ENCODE measurements around the gene RBFOX2.

RBFOX2 gene

GRCh38 chr22:35782504-35782903 is 246.1 kb downstream of the RBFOX2 start:
- no peak for DNase-seq
- intact Hi-C loops (cut with DNase I) = no loop called here

GRCh38 chr22:35781898-35782297 is 246.7 kb downstream of the RBFOX2 start:
- intact Hi-C loops (cut with DNase I) = no loop called here

GRCh38 chr22:35777335-35777975 is 251.2 kb downstream of the RBFOX2 start:
- intact Hi-C loops (cut with DNase I) = no loop called here
- DNase-seq = peak in 1 of 42 donors; percentile 41

More at GRCh38 chr22:35781898-35782297, 246.7 kb downstream of the RBFOX2 start:
- DNase-seq = no peak

GRCh38 chr22:35775339-35775738 is 253.3 kb downstream of the RBFOX2 start:
- intact Hi-C loops (cut with DNase I) = no loop called here
- no peak for DNase-seq

GRCh38 chr22:35769974-35770373 is 258.6 kb downstream of the RBFOX2 start:
- intact Hi-C loops (cut with DNase I) = no loop called here
- no peak for DNase-seq

- no peak for DNase-seq
- intact Hi-C loops (cut with DNase I) = no loop called here
Measured at GRCh38 chr22:35766654-35767580, 261.7 kb downstream of the RBFOX2 start.

GRCh38 chr22:35761037-35761436 is 267.6 kb downstream of the RBFOX2 start:
- intact Hi-C loops (cut with DNase I) = no loop called here

GRCh38 chr22:35758394-35758793 is 270.2 kb downstream of the RBFOX2 start:
- intact Hi-C loops (cut with DNase I) = no loop called here
- no peak for DNase-seq

More at GRCh38 chr22:35761037-35761436, 267.6 kb downstream of the RBFOX2 start:
- peak in 1 of 42 donors; percentile 26 for DNase-seq

GRCh38 chr22:35756722-35757121 is 271.9 kb downstream of the RBFOX2 start:
- intact Hi-C loops (cut with DNase I) = no loop called here
- no peak for DNase-seq

GRCh38 chr22:35754761-35755160 is 273.9 kb downstream of the RBFOX2 start:
- DNase-seq = no peak
- intact Hi-C loops (cut with DNase I) = no loop called here

GRCh38 chr22:35752863-35753189 is 275.8 kb downstream of the RBFOX2 start:
- intact Hi-C loops (cut with DNase I) = no loop called here
- DNase-seq = no peak

- no peak for DNase-seq
- intact Hi-C loops (cut with DNase I) = no loop called here
Measured at GRCh38 chr22:35752006-35752862, 276.4 kb downstream of the RBFOX2 start.

GRCh38 chr22:35749808-35750207 is 278.8 kb downstream of the RBFOX2 start:
- no peak for DNase-seq
- intact Hi-C loops (cut with DNase I) = no loop called here

- intact Hi-C loops (cut with DNase I) = no loop called here
- DNase-seq = no peak
Measured at GRCh38 chr22:35746946-35747703, 281.5 kb downstream of the RBFOX2 start.

- DNase-seq = no peak
- intact Hi-C loops (cut with DNase I) = no loop called here
Measured at GRCh38 chr22:35746248-35746647, 282.4 kb downstream of the RBFOX2 start.

- DNase-seq = no peak
- intact Hi-C loops (cut with DNase I) = no loop called here
Measured at GRCh38 chr22:35743326-35743860, 285.2 kb downstream of the RBFOX2 start.

- intact Hi-C loops (cut with DNase I) = no loop called here
- no peak for DNase-seq
Measured at GRCh38 chr22:35742342-35743100, 286.1 kb downstream of the RBFOX2 start.

- intact Hi-C loops (cut with DNase I) = no loop called here
Measured at GRCh38 chr22:35740616-35741015, 288.0 kb downstream of the RBFOX2 start.

More at GRCh38 chr22:35740616-35741015, 288.0 kb downstream of the RBFOX2 start:
- no peak for DNase-seq

Measured in head of caudate nucleus (tissue), 42 donors.